GM21529 (cell line): ENCODE results near the gene GATA3.

Source experiments
- ATAC-seq: cut with Tn5 transposase; IDR thresholded peaks from one replicate; pipeline ENCODE4 v1.9.1; 2021; ENCODE audit not compliant: unreplicated experiment

Gene GATA3

GRCh38 chr10:8050556-8051108 lies 3.9 kb upstream of the GATA3 start:
- no peak for ATAC-seq

- no peak for ATAC-seq
Measured at GRCh38 chr10:8051109-8051821, 3.2 kb upstream of the GATA3 start.

GRCh38 chr10:8051851-8052257 lies 2.6 kb upstream of the GATA3 start:
- ATAC-seq: no peak

- no peak for ATAC-seq
Measured at GRCh38 chr10:8052341-8052955, 2.0 kb upstream of the GATA3 start.

GRCh38 chr10:8052956-8053445 lies 1.5 kb upstream of the GATA3 start:
- no peak for ATAC-seq

GRCh38 chr10:8053446-8054243 lies 843 bp upstream of the GATA3 start:
- peak; percentile 67 for ATAC-seq

- ATAC-seq: peak; percentile 2
Measured at GRCh38 chr10:8054244-8054493, 319 bp upstream of the GATA3 start.

GRCh38 chr10:8055420-8056349 lies 1.2 kb downstream of the GATA3 start:
- no peak for ATAC-seq

GRCh38 chr10:8056378-8056777 lies 1.9 kb downstream of the GATA3 start:
- no peak for ATAC-seq

GRCh38 chr10:8056871-8057331 lies 2.4 kb downstream of the GATA3 start:
- peak; percentile 24 for ATAC-seq

- no peak for ATAC-seq
Measured at GRCh38 chr10:8057636-8058273, 3.3 kb downstream of the GATA3 start.

- ATAC-seq: no peak
Measured at GRCh38 chr10:8058274-8059111, 4.0 kb downstream of the GATA3 start.

- no peak for ATAC-seq
Measured at GRCh38 chr10:8059191-8059936, 4.9 kb downstream of the GATA3 start.

- peak; percentile 57 for ATAC-seq
Measured at GRCh38 chr10:8060010-8060703, 5.7 kb downstream of the GATA3 start.

GRCh38 chr10:8060704-8061121 lies 6.2 kb downstream of the GATA3 start:
- ATAC-seq: peak; percentile 21

GRCh38 chr10:8061274-8062211 lies 7.1 kb downstream of the GATA3 start:
- no peak for ATAC-seq
